Fibroblast of lung (primary cell): ENCODE data around the gene CREB5. TPM values are rescaled to one million over a fixed set of nuclear protein-coding genes. Genes with fewer than 3 reads are reported as not detected.

Source experiments
- DNase-seq, 2 donors: peaks; one replicate each; pipeline versions ENCODE4 v3.0.0 to v3.0.0-alpha.2; 2010; ENCODE audit warnings: low read depth in 2 of 2
- H2AFZ ChIP-seq: 2 replicates; pipeline ENCODE4 v1.5.1; 2012; ENCODE audit warnings: low read length, control low read depth, inconsistent platforms
- H3K27ac ChIP-seq: 2 replicates; pipeline ENCODE4 v1.5.1; 2011; ENCODE audit warnings: low read length, control low read depth; ENCODE audit not compliant: insufficient read depth
- H3K27me3 ChIP-seq: 2 replicates; pipeline ENCODE4 v1.5.1; 2011; ENCODE audit warnings: mild to moderate bottlenecking, low read length; ENCODE audit not compliant: control insufficient read depth, insufficient read depth
- H3K36me3 ChIP-seq: 2 replicates; pipeline ENCODE4 v1.5.1; 2011; ENCODE audit warnings: low read length; ENCODE audit not compliant: control insufficient read depth, insufficient read depth
- H3K4me1 ChIP-seq: 2 replicates; pipeline ENCODE4 v1.5.1; 2011; ENCODE audit warnings: low read length; ENCODE audit not compliant: control insufficient read depth, insufficient read depth; ENCODE audit errors: extremely low read depth
- H3K4me2 ChIP-seq: 2 replicates; pipeline ENCODE4 v1.5.1; 2011; ENCODE audit warnings: low read length, control low read depth; ENCODE audit not compliant: insufficient read depth; ENCODE audit errors: extremely low read depth
- H3K4me3 ChIP-seq, 4 experiments: fragments of 200-600 bp in 1 of 4; sonication (generic) in 1 of 4; replicated peaks in 1 of 4; 2 replicates each; pipeline ENCODE4 v1.5.1; 2011 to 2016; ENCODE audit warnings: low read length in 4 of 4, low read depth in 3 of 4, mild to moderate bottlenecking in 3 of 4, control low read depth in 2 of 4, inconsistent platforms in 1 of 4, mixed read lengths in 1 of 4; ENCODE audit not compliant: insufficient read depth in 1 of 4; ENCODE audit errors: control extremely low read depth in 1 of 4
- H3K79me2 ChIP-seq: 2 replicates; pipeline ENCODE4 v1.5.1; 2012; ENCODE audit warnings: mild to moderate bottlenecking, low read length, inconsistent platforms; ENCODE audit not compliant: control insufficient read depth, insufficient read depth
- H3K9ac ChIP-seq: 2 replicates; pipeline ENCODE4 v1.5.1; 2011; ENCODE audit warnings: mild to moderate bottlenecking, low read length, control low read depth; ENCODE audit not compliant: insufficient read depth
- H3K9me3 ChIP-seq: 2 replicates; pipeline ENCODE4 v1.5.1; 2012; ENCODE audit warnings: low read depth, low read length; ENCODE audit not compliant: control insufficient read depth, insufficient read depth
- H4K20me1 ChIP-seq: 2 replicates; pipeline ENCODE4 v1.5.1; 2011; ENCODE audit warnings: low read length; ENCODE audit not compliant: control insufficient read depth, insufficient read depth; ENCODE audit errors: extremely low read depth
- CTCF ChIP-seq, 2 donors: IDR thresholded peaks in 1 of 2; conservative IDR thresholded peaks in 1 of 2; 1 replicate in 1 of 2; 2 replicates in 1 of 2; pipeline ENCODE4 v1.5.1; 2011 to 2012; ENCODE audit warnings: low read length in 2 of 2, control low read depth in 1 of 2, inconsistent platforms in 1 of 2, low read depth in 1 of 2, mild to moderate bottlenecking in 1 of 2
- EZH2 ChIP-seq: IDR thresholded peaks from 2 replicates; pipeline ENCODE4 v1.5.1; 2012; ENCODE audit warnings: low read length, control low read depth, mild to moderate bottlenecking; ENCODE audit errors: missing control alignments
- polyA plus RNA-seq, 2 donors: library from polyadenylated mRNA; depleted of rRNA in 1 of 2; stranded (reverse) in 1 of 2; unstranded in 1 of 2; fragments of >200 nt; gene quantifications; 2 replicates each; pipeline ENCODE4 v1.2.1, GENCODE V29; 2011 to 2012; ENCODE audit warnings: missing spikeins in 1 of 2
- total RNA-seq: library from RNA; depleted of rRNA; stranded (reverse); fragments of >200 nt; gene quantifications from 2 replicates; pipeline ENCODE4 v1.2.1, GENCODE V29; 2014

Gene CREB5
- total and polyA plus RNA-seq, 2 donors (not counting 1 experiment from before 2014, with no cell fraction given), result 8.2 to 28.4 TPM

- H3K9me3 ChIP-seq, result no peaks in the 10 kb centered on the region
- H3K4me2 ChIP-seq, result no peak overlapping the region
- no peak overlapping the region for H3K4me3 ChIP-seq
- no peaks in the 10 kb centered on the region for H4K20me1 ChIP-seq
- peak in 1 of 2 donors; percentile 30 for DNase-seq
- no peak overlapping the region for H3K9ac ChIP-seq
- H3K27ac ChIP-seq, result no peak overlapping the region
- no peaks in the 10 kb centered on the region for H3K27me3 ChIP-seq
- H3K4me1 ChIP-seq, result peaks cover 3% of the 10 kb centered on the region
- H3K79me2 ChIP-seq, result no peaks in the 10 kb centered on the region
- no peak overlapping the region for H2AFZ ChIP-seq
- no peak for TF ChIP-seq CTCF (conservative IDR thresholded peaks at IDR 0.05 in 1 of 2, IDR thresholded peaks at IDR 0.05 in 1 of 2; ENCODE audit: low read depth in 1 of 2, low read length in 2 of 2)
- H3K36me3 ChIP-seq, result no peaks in the 10 kb centered on the region
Measured at GRCh38 chr7:28767356-28767755, 355.0 kb downstream of the CREB5 start.

GRCh38 chr7:28768577-28769147 lies 356.3 kb downstream of the CREB5 start:
- H3K79me2 ChIP-seq, result no peaks in the 10 kb centered on the region
- no peaks in the 10 kb centered on the region for H4K20me1 ChIP-seq
- H3K4me3 ChIP-seq, result no peak overlapping the region
- no peak overlapping the region for H3K4me2 ChIP-seq
- peak; percentile 50 to 82 for DNase-seq
- no peak overlapping the region for H3K9ac ChIP-seq
- no peak overlapping the region for H2AFZ ChIP-seq
- H3K4me1 ChIP-seq, result peaks cover 3% of the 10 kb centered on the region
- H3K27ac ChIP-seq, result no peak overlapping the region
- no peaks in the 10 kb centered on the region for H3K36me3 ChIP-seq
- TF ChIP-seq CTCF (conservative IDR thresholded peaks at IDR 0.05 in 1 of 2, IDR thresholded peaks at IDR 0.05 in 1 of 2; ENCODE audit: low read depth in 1 of 2, low read length in 2 of 2) (no peak), EZH2 (no peak)
- no peaks in the 10 kb centered on the region for H3K9me3 ChIP-seq
- no peaks in the 10 kb centered on the region for H3K27me3 ChIP-seq

- no peak overlapping the region for H2AFZ ChIP-seq
- H3K79me2 ChIP-seq, result no peaks in the 10 kb centered on the region
- H3K27ac ChIP-seq, result no peak overlapping the region
- no peak for DNase-seq
- TF ChIP-seq CTCF (conservative IDR thresholded peaks at IDR 0.05 in 1 of 2, IDR thresholded peaks at IDR 0.05 in 1 of 2; ENCODE audit: low read depth in 1 of 2, low read length in 2 of 2), result no peak
- TF ChIP-seq EZH2, result no peak
- H3K27me3 ChIP-seq, result no peaks in the 10 kb centered on the region
- H4K20me1 ChIP-seq, result no peaks in the 10 kb centered on the region
- H3K4me2 ChIP-seq, result no peak overlapping the region
- H3K4me1 ChIP-seq, result peaks cover 3% of the 10 kb centered on the region
- no peak overlapping the region for H3K4me3 ChIP-seq
- no peak overlapping the region for H3K9ac ChIP-seq
- no peaks in the 10 kb centered on the region for H3K36me3 ChIP-seq
- no peaks in the 10 kb centered on the region for H3K9me3 ChIP-seq
Measured at GRCh38 chr7:28771906-28772622, 359.7 kb downstream of the CREB5 start.
